Measurements from ENCODE around the gene MACROD2.

The MACROD2 gene

DNA sequence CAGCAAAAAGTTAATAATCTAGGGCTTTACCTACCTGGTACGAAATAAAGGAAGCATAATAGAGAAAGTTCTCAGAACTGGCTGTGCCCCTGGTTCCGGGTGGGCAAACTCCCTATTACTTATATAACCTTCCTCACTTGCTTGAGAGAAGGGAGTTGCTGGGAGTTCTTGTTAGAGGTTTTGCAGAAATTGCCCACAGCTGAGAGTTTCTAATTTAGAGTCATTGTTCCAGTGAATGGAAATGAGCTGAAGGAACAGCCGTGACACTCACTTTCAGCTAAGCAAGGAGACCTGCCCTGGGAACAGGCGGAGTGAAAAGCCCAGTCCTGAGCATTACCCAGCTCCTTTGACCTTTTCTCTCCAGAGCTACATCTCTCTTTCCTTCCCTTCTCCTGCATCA, 936.7 kb downstream of the MACROD2 start:
- DNase-seq = no peak

DNA sequence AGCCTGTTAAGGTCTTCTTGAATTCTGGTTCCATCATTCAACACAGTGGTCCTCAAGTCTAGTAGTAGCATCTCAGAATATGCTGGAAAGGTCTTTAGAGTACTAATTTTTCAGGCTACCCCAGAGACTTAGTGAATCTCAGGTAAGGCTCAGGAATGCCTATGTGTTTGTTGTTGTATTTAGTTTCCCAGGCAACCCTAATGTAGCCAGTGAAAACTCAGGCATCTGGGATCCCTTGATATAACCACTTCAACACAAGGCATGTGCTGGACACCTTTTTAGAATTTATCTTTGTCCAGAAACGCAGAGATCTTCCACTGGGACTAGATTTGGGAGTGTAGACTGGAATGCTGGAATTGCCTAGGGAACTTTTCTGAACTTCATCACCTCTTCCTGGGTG, 940.0 kb downstream of the MACROD2 start:
- no peak for DNase-seq

DNA sequence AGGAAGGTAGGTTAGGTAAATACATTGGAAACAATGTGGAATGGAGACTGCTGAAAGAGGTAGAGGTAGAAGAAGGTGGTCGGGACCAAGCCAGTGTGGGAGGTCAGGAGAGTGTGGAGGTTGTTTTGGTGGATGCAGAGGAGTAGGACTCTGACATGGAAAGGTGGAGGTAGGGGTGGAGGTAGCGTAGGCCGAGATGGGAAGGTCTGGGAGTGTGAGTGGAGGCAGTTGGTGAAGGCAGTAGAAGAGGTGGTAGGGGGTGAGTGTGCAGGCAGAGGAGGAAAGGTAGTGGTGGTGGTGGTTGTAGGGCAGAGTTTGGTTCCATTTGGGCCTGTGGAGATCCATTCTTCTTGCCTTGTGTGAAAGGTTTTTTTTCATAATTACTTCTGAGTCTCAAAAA, 941.7 kb downstream of the MACROD2 start:
- DNase-seq = no peak

DNA sequence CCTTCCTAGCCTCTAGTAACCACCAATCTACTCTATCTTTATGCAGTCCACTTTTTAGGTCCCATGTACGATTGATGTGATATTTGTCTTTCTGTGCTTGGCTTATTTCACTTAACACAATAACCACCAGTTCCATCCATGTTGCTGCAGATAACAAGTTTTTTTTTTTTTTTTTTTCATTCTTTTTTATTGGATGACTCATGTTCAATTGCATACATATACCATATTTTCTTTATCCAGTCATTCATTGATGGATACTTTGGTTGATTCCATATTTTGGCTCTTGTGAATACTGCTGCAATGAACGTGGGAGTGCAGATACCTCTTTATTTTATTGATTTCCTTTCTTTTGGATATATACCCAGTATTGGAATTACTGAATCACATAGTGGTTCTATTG, 942.5 kb downstream of the MACROD2 start:
- DNase-seq = no peak

DNA sequence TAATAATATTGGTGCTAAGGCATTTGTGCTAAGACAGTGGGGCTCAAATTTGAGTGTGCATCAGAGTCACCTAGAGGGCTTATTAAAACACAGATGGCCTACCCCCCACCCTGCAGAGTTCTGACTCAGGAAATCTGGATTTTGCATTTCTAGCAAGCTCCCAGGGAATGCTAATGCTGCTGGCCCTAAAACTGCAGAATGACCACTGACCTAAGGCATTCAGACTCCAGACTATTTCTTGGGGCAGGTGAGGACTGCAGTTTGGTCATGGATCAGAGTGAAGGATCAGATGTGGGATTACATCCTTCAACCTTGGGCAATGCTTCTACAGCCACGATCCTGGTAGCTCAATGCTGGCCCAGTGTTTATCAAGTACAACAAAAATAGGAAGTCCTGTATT, 952.2 kb downstream of the MACROD2 start:
- no peak for DNase-seq

DNA sequence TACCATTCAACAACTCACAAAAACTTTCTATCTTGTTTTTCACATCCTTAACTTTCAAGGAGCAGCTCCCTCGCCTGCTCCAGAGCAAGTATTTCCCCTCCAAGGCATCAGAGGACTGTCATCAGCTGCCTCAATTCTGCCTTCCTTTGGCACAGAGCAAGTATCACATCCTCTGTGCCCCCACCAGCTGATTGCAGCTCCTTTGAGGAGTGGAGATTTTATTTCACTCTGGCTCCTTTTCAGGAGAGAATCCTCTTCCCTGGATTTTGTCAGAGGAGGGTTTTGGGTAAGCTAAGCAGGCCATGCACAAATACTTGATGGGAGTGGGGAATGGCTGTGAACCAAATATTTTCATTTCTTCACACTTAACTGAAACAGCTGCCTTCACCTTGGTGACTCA, 952.6 kb downstream of the MACROD2 start:
- no peak for DNase-seq

DNA sequence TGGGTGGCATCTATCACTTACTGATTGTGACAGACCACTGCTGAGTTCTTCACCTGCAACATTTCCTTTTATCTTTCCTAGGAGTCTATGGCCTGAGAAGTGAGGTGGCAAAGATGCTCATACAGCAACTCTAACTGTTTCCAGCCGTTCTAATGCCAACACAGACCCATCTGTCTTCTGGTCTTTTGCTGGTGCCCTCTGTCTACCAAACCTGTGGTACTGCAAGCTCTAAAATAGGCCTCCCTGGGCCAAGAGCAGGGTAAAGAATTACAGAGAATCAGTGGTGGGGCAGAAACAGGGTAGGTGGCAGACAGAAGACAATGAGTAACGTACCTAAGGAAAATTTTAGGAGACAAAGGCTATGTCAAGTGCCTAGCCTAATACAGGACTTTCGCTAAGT, 953.1 kb downstream of the MACROD2 start:
- peak; percentile 23 for DNase-seq

DNA sequence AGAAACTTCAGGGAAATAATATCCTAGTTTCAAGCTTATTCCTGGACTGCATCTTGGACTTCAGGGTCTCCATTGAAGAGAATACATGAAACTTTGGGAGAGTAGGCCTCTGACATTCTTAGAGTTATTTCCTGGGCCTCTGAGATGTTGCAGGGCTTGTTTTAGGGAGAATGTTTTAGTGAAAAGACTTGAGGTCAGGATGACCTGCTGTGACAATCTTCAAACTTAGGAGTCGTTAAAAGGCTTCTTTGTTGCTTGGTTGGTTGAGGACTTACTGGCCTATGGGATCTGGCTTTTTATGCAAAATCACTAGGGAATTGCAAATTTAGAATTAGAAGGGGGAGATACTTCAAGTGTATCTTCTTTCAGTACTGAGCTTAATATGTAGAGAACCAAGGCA, 955.3 kb downstream of the MACROD2 start:
- DNase-seq = no peak

DNA sequence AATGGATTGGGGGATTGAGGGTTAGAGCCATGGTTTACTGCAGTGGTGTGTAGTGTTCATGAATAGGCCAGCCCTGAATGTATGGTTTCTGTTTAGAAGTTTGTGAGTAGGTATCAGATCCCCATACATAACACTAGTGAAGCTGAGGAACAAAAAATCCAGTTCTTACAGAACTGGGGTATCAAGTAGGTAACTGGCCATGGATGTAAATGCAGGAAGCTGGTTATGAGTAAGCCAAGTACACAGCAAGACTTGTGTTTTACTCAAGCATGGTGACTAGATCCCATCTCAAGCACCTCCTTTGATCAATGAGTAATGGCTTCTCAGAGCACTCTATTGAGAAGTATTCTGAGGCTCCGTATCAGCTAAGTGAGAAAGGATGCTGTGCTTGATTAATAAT, 955.8 kb downstream of the MACROD2 start:
- no peak for DNase-seq

DNA sequence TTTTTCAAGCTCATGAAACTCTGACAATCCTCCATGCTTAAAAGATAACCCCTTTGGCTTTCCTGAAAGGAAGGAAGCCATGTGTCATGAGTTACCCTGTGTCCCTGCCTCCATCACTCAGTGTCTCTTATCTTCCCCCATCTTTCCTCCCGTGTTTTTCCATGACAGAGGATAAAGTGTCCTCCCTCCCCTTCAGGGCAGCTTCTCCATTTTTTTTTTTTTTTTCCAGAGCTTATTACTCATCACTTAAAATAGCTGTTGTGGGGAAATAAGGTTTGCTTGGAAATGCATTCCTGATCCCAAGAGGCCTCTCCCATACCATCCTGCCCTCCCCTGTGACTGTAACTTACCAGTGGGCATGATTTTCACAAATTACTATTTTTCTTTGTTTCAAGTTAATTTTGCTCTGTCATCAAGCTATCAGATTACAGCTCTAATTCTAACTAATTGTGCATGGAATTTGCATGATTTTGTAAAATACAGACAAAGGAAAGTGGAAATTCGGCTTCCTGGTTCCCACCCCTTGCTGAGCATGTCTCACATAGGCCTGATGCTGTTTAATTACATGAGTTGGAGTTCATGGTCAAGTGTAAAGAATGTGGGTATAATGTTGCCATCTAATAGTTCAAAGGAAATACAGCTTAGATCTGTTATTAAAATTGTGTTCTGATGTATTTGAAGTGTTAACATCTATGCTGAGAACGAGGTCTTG, 956.5 kb downstream of the MACROD2 start:
- DNase-seq = no peak

DNA sequence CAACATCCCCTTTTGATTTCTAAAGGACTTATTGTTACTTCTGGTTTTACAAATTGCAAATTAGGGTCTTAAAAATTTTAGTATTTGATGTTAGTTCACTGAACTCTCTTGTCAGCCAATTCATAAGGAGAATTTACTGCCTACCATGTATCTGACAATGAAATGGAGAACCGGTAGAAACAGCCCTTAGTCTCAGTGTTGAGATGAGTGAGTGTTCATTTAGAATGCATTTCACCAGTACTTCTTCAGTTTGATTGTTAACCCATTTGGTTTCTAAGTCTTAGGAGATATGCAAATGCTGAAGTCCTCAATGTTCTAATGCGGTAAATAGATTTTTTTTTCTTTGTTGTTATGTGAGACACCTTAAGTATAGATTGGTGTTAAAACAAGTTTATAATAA, 958.4 kb downstream of the MACROD2 start:
- no peak for DNase-seq

DNA sequence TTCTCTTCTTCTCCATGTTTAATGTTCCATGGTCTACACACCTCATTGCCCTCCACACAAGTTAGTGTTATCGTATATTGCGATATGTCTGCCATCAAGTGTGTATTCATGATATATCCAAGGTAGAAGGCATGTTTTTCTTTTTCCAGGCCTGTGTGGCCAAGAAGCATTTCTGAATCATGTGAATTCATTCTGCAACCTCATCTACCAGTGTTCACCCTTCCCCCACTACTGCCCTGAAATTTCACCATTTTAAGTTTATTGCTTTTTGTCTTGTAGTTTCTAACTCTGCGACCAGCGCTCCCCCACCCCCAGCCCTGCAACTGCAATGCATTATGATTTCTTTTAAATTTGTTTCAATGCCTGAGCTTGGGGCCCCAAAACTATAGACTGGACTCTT, 960.1 kb downstream of the MACROD2 start:
- DNase-seq = no peak

DNA sequence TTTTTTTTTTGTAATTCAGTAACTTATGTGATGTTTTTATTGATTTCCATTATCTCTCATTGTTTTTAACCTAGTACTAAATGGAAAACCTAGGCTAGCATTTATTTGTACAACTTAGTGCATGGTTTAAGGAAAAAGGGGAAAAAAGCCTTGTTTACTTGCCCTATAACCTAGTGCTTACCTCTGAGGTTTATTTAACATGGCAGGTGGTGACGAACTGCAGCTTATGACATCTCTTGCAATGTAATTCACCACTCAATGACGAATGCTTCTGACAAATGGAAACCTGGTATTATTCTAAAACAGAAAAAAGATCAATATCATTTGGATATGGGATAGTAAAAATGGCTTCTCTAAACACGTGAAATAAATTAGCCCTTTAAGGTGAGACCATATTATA, 960.7 kb downstream of the MACROD2 start:
- DNase-seq = peak; percentile 43

DNA sequence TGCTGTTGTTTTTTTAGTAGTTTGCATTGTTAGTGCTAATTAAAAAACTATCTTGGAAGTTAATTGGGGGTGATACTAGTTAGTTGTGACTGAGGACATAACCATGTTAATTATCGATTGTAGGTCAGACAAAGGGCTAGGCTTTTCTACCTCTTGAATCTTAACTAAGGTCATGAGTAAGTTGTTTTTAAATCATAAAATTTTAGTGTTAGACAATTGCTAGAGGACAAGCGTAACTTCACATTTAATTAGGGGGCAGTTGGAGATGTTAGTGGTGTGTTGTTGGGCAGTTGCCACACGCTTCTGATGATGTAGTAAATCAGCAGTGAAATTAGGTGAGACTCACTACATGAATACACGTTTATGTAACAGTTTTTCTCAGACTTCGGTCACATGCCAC, 961.2 kb downstream of the MACROD2 start:
- peak; percentile 47 for DNase-seq

DNA sequence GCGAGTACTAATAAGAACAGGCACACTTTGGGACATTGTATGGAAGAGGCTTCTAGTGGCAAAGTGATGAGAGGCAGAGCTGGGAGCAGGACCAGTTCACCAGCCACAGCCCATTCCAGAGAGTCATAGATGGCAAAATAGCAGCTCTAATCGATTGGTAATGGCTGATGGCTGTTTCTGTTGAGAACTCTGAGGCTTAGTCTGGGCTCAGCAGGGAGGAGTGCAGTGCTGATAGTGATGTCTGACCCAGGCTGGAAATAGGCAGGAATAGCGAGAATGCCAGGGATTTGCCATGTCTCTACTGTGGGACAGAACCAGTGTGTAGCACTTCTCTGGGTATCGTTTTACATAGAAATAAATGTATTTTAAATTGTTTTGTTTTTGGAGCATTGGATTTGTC, 962.1 kb downstream of the MACROD2 start:
- no peak for DNase-seq

DNA sequence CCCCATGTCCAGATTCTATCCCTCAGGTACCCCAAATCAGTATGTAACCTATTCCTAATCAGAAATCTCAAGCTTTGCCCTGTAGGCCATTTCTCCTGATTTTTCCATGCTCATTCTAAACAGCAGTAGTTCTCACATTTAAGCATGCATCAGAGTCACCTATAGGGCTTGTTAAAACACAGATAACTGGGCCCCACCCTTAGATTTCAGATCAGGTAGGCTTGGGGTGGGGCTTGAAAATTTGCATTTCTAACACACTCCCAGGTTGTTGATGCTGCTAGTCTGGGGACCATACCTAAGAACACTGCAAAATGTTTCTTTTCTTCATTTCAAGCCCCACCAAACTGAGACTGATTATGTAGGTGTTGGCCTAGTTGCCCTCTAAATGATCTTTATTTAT, 963.3 kb downstream of the MACROD2 start:
- DNase-seq = no peak

DNA sequence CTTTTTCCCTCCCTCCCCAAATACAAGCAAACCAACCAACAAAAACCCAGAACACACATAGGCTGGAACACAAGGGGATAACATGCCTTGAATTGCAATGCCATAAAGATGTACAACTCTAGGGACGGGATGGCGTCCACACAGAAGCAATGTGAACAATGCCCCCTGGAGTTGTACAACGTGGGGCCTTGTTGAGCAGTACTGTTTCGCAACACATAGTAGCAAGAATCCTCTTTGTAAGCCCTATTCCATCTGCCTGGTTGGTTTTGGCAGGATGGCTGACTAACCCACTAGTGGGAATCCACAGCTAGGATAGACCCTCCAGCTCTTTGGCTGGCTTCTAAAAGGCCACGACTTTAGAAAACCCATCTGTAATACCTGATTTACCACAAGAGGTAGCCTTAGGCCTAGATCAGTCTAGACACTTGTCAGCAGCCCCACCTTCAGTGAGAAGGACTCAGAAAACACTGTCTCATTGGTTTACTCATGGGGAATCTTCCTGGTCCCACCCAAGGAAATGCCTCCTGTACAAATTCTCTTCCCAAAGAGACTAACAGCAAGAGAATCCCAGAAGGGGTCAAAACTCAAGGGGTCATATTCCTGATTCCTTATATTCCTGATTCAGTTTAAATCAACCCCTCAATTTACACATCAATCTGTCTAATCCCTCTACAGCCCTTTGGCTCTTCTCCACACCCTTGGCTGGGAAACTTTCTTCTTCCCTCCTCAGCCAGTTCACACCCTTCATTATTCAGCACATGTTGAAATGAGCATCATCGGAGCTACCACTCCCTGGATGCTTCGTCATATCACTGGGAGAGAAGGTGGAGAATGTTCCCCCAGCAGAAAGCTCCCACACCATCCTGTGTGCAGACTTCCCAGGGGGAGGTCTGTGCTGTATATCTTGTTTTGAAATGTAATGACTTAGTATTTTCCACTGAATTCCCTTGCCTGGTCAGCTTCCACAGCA, 964.5 kb downstream of the MACROD2 start:
- no peak for DNase-seq

DNA sequence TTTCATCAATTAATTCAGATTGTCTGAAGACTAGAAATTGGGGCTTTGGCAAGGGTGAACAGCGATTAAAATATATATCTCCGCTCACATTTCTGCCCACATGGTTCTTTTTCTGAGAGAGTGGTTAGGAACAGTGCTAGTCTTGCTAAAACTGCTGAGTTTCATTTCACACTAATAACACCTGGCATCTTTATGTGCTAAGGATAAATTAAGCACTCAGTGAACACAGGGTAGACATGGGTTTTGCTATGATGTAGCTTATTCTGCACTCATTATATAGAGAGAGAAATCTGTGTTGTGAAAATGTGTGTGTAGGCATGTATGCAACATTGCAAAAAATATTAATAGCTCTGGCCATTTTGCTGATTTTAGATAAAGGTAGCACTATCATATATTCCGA, 965.5 kb downstream of the MACROD2 start:
- DNase-seq = no peak

DNA sequence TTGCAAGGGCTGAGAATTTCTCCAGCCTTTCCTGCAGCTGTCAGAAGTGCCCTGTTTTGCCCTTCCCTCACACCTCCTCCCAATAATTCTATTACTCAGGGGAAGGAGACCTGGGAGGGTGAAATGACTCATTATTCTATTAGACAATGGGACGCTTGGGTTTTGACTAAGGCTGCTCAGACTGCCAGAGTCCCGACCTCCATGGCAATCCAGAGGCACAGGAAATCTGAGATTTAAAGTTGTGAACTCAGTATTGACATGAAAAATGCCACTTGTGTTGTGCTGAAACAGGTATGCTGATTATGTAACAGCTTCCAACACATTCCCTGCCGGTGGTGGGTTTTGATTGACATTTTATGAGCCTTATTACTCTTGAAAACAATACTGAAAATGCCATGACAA, 967.9 kb downstream of the MACROD2 start:
- DNase-seq = no peak

DNA sequence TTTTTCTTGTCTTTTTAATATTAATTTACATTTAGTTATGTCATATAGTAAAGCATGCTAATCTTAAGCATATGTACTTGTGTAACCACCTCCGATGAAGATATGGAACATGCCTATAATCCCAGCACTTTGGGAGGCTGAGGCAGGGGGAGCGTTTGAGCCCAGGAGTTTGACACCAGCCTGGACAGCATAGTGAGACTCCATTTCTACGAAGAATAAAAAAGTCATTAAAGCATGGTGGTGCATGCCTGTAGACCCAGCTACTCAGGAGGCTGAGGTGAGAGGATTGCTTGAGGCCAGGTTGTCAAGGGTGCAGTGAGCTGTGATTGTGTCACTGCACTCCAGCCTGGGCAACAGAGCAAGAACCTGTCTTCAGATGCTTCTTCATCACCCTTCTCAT, 970.9 kb downstream of the MACROD2 start:
- no peak for DNase-seq

DNA sequence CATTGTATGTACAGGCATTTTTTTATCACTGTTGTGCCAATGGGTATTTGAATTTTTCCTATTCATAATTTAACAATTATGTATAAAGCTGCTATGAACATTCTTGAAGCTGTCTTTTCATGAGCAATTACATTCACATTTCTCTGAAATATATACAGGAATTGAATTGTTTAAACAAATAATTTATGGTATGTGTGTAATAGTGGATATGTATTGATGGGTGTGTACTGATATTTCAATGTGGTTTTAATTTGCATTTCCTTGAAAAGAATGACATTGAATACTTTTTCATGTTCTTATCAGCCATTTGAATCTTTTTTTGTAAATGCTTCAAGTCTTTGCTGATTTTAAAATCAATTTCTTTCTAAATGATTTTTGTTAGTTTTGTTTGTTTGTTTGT, 971.5 kb downstream of the MACROD2 start:
- no peak for DNase-seq

DNA sequence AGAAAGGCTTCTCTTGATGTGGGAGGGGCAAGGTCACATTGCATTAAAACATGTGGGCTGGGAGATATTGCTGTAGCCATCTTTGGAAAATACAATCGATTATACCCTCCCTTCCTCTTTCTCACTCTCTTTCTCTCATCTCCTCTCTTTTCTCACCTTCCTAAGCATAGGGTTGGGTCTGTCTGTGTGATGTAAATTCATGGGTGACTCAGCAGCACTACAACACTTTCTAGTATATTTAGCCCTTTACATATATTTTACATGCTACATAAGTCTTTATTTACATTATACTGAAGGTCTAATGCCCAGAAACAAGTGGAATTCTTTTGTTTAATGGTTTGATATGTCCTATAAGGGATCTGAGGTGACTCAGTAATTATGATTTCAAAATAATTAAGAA, 976.9 kb downstream of the MACROD2 start:
- DNase-seq = no peak

DNA sequence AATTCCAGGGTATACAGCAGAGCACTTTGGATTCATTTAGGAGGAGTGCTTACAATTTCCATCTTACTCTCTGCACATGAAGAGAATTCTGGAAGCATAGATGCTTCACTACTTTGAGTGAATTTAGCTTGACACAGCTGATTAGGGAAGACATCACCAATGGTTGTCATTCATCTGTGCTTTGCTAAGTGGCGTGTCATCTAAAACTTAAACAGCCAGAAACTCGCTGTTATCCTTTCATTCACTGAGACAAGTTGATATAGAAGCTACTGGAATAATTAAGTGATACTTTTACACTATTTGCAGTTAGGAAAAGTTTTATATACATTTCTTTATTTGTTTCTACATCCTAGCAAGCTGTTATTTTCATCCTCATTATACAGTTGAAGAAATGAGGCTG, 977.4 kb downstream of the MACROD2 start:
- no peak for DNase-seq

DNA sequence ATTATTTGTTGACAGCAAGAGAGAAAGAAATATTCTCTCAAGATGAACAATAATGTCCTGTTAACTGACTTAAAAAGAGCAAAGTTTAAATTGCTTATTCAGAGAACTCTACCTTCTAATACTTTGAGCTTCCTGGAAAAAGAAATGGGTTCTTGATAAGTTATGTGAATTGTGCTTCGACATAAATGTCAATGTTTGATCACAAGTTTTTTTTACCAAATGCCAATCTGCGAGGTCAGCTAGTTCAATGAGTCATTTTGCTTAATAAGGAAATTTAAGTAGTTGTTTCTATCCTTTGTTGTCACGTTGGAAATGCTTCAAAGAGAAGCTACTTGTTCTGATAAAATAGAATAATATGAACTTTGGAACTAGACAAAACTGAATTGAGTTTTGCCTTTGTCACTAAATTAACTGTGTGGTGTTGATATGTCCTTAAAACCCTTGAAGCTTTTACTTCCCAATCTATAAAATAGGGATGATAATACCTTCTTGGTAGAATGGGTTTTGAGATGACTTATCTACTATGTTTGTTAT, 984.2 kb downstream of the MACROD2 start:
- no peak for DNase-seq

Data from NCI-H748 treated with DMSO at 0.1 percent for 48 hours (cell line).